8988T (cell line): ENCODE measurements around the gene KCNQ5.

Experiments
- DNase-seq: peaks from one replicate; pipeline ENCODE4 v3.0.0; 2011

The KCNQ5 gene

GRCh38 chr6:72642435-72642834 is 20.6 kb downstream of the KCNQ5 start:
- no peak for DNase-seq

GRCh38 chr6:72643214-72643613 is 21.4 kb downstream of the KCNQ5 start:
- DNase-seq, result no peak

- DNase-seq, result no peak
These were observed 25.0 kb downstream of the KCNQ5 start for GRCh38 chr6:72646604-72647485.

GRCh38 chr6:72647489-72647888 is 25.6 kb downstream of the KCNQ5 start:
- DNase-seq, result no peak

GRCh38 chr6:72649032-72649984 is 27.4 kb downstream of the KCNQ5 start:
- no peak for DNase-seq

- no peak for DNase-seq
These were observed 28.3 kb downstream of the KCNQ5 start for GRCh38 chr6:72650081-72650745.

GRCh38 chr6:72651174-72651573 is 29.3 kb downstream of the KCNQ5 start:
- no peak for DNase-seq

- no peak for DNase-seq
These were observed 30.4 kb downstream of the KCNQ5 start for GRCh38 chr6:72651967-72652956.

- DNase-seq, result no peak
These were observed 31.2 kb downstream of the KCNQ5 start for GRCh38 chr6:72653026-72653425.

- no peak for DNase-seq
These were observed 32.3 kb downstream of the KCNQ5 start for GRCh38 chr6:72654071-72654621.

GRCh38 chr6:72657407-72658197 is 35.7 kb downstream of the KCNQ5 start:
- DNase-seq, result no peak

GRCh38 chr6:72659754-72660153 is 37.9 kb downstream of the KCNQ5 start:
- DNase-seq, result no peak

- no peak for DNase-seq
These were observed 39.5 kb downstream of the KCNQ5 start for GRCh38 chr6:72661411-72661810.

- DNase-seq, result no peak
These were observed 43.7 kb downstream of the KCNQ5 start for GRCh38 chr6:72665599-72665998.

- no peak for DNase-seq
These were observed 47.5 kb downstream of the KCNQ5 start for GRCh38 chr6:72669324-72669723.

GRCh38 chr6:72672906-72673305 is 51.0 kb downstream of the KCNQ5 start:
- no peak for DNase-seq

GRCh38 chr6:72674842-72675241 is 53.0 kb downstream of the KCNQ5 start:
- DNase-seq, result no peak

GRCh38 chr6:72675396-72675795 is 53.5 kb downstream of the KCNQ5 start:
- no peak for DNase-seq

- DNase-seq, result no peak
These were observed 55.1 kb downstream of the KCNQ5 start for GRCh38 chr6:72676995-72677394.

GRCh38 chr6:72677740-72678139 is 55.9 kb downstream of the KCNQ5 start:
- no peak for DNase-seq

- DNase-seq, result no peak
These were observed 61.9 kb downstream of the KCNQ5 start for GRCh38 chr6:72683797-72684196.
